HG02973 (cell line): ENCODE measurements around the gene TFDP2.
A peak's percentile ranks its signal among the peaks of the same experiment; 100 is the strongest.
"Not testable (repeated sequence)": the region's sequence is repeated elsewhere in the genome, so short reads cannot be mapped to it uniquely, and the experiment has no call there.

Experiments
- ATAC-seq: cut with Tn5 transposase; IDR thresholded peaks from one replicate; pipeline ENCODE4 v1.9.1; 2021; ENCODE audit warnings: moderate library complexity; ENCODE audit not compliant: unreplicated experiment

The TFDP2 gene

GRCh38 chr3:141933421-141934300 is 215.7 kb downstream of the TFDP2 start:
- no peak for ATAC-seq

- no peak for ATAC-seq
These were observed 218.5 kb downstream of the TFDP2 start for GRCh38 chr3:141930801-141931200.

GRCh38 chr3:141929341-141929995 is 219.9 kb downstream of the TFDP2 start:
- ATAC-seq, result no peak

GRCh38 chr3:141928631-141929270 is 220.6 kb downstream of the TFDP2 start:
- no peak for ATAC-seq

GRCh38 chr3:141926929-141927328 is 222.4 kb downstream of the TFDP2 start:
- ATAC-seq, result no peak

GRCh38 chr3:141925677-141926076 is 223.7 kb downstream of the TFDP2 start:
- not testable (repeated sequence) for ATAC-seq

- no peak for ATAC-seq
These were observed 228.0 kb downstream of the TFDP2 start for GRCh38 chr3:141921316-141921715.

- no peak for ATAC-seq
These were observed 228.6 kb downstream of the TFDP2 start for GRCh38 chr3:141920701-141921100.

GRCh38 chr3:141915766-141916165 is 233.6 kb downstream of the TFDP2 start:
- no peak for ATAC-seq

- ATAC-seq, result no peak
These were observed 234.3 kb downstream of the TFDP2 start for GRCh38 chr3:141915016-141915415.

- ATAC-seq, result no peak
These were observed 235.0 kb downstream of the TFDP2 start for GRCh38 chr3:141914311-141914710.

GRCh38 chr3:141913150-141913811 is 236.1 kb downstream of the TFDP2 start:
- ATAC-seq, result peak; percentile 56

GRCh38 chr3:141909986-141910385 is 239.4 kb downstream of the TFDP2 start:
- ATAC-seq, result not testable (repeated sequence)

GRCh38 chr3:141909408-141909807 is 239.9 kb downstream of the TFDP2 start:
- ATAC-seq, result no peak

- ATAC-seq, result no peak
These were observed 244.2 kb downstream of the TFDP2 start for GRCh38 chr3:141905129-141905528.

- no peak for ATAC-seq
These were observed 245.1 kb downstream of the TFDP2 start for GRCh38 chr3:141904203-141904602.

GRCh38 chr3:141901914-141902313 is 247.4 kb downstream of the TFDP2 start:
- ATAC-seq, result no peak

GRCh38 chr3:141900343-141900742 is 249.0 kb downstream of the TFDP2 start:
- ATAC-seq, result no peak

- no peak for ATAC-seq
These were observed 250.4 kb downstream of the TFDP2 start for GRCh38 chr3:141898908-141899307.

GRCh38 chr3:141895731-141896130 is 253.6 kb downstream of the TFDP2 start:
- no peak for ATAC-seq

GRCh38 chr3:141894524-141895176 is 254.7 kb downstream of the TFDP2 start:
- ATAC-seq, result no peak
